ENCODE data around the gene PXDN.

Gene PXDN

GRCh38 chr2:1651121-1652033 lies 92.9 kb downstream of the PXDN start:
- TF ChIP-seq CTCF (IDR thresholded peaks at IDR 0.05; ENCODE audit: low read length, missing control alignments) = no peak
- DNase-seq (ENCODE audit: low read depth) = peak; percentile 45

GRCh38 chr2:1650085-1650872 lies 94.0 kb downstream of the PXDN start:
- no peak for DNase-seq (ENCODE audit: low read depth)
- TF ChIP-seq CTCF (IDR thresholded peaks at IDR 0.05; ENCODE audit: low read length, missing control alignments) = no peak
- no peak overlapping the region for H3K4me3 ChIP-seq (replicated peaks; ENCODE audit: low read depth, low read length)

More at GRCh38 chr2:1651121-1652033, 92.9 kb downstream of the PXDN start:
- H3K4me3 ChIP-seq (replicated peaks; ENCODE audit: low read depth, low read length) = no peak overlapping the region

- DNase-seq (ENCODE audit: low read depth) = no peak
- no peak overlapping the region for H3K4me3 ChIP-seq (replicated peaks; ENCODE audit: low read depth, low read length)
- no peak for TF ChIP-seq CTCF (IDR thresholded peaks at IDR 0.05; ENCODE audit: low read length, missing control alignments)
Measured at GRCh38 chr2:1649103-1650084, 94.9 kb downstream of the PXDN start.

- no peak overlapping the region for H3K4me3 ChIP-seq (replicated peaks; ENCODE audit: low read depth, low read length)
- no peak for TF ChIP-seq CTCF (IDR thresholded peaks at IDR 0.05; ENCODE audit: low read length, missing control alignments)
- no peak for DNase-seq (ENCODE audit: low read depth)
Measured at GRCh38 chr2:1648241-1649102, 95.8 kb downstream of the PXDN start.

- DNase-seq (ENCODE audit: low read depth) = no peak
- no peak for TF ChIP-seq CTCF (IDR thresholded peaks at IDR 0.05; ENCODE audit: low read length, missing control alignments)
- H3K4me3 ChIP-seq (replicated peaks; ENCODE audit: low read depth, low read length) = no peak overlapping the region
Measured at GRCh38 chr2:1647417-1648240, 96.7 kb downstream of the PXDN start.
